ENCODE results near the gene MOGAT1. TPM values are rescaled to one million over a fixed set of nuclear protein-coding genes. Genes with fewer than 3 reads are reported as not detected.
A peak's percentile ranks its signal among the peaks of the same experiment; 100 is the strongest.

Gene MOGAT1
- polyA plus RNA-seq, 3 donors, result 0.11 TPM; not detected in 2

- H3K4me3 Mint-ChIP-seq, result peak overlapping the region in 1 of 2 donors; percentile 13
- H3K27me3 ChIP-seq (ENCODE audit: control insufficient read depth in 2 of 2, insufficient read depth in 2 of 2, low read length in 2 of 2), result no peaks in the 10 kb centered on the region
- no peaks in the 10 kb centered on the region for H3K79me2 ChIP-seq (ENCODE audit: insufficient read depth, low read length)
- peaks cover 0 to 3% (median 1%) of the 10 kb centered on the region in 3 donors for H3K27me3 Mint-ChIP-seq (ENCODE audit: low read depth in 3 of 3)
- WGBS (ENCODE audit: insufficient coverage), result 56% methylated on average over 3 of the region's 10 CpGs
- peaks cover 22 to 40% of the 10 kb centered on the region in 2 donors for H3K4me1 ChIP-seq (ENCODE audit: control insufficient read depth in 1 of 2, insufficient read depth in 2 of 2, low read length in 2 of 2)
- no peak for DNase-seq
- no peaks in the 10 kb centered on the region for H4K20me1 ChIP-seq (ENCODE audit: insufficient read depth, low read length)
- no peak overlapping the region for H3K27ac Mint-ChIP-seq
- no peak overlapping the region for H2AFZ ChIP-seq (ENCODE audit: insufficient read depth, low read depth, low read length, poor library complexity, severe bottlenecking)
- H3K36me3 Mint-ChIP-seq, result no peaks in the 10 kb centered on the region
- no peak overlapping the region for H3K9ac ChIP-seq (ENCODE audit: insufficient read depth, low read length, poor library complexity, severe bottlenecking)
- intact Hi-C loops (cut with micrococcal nuclease), result loop anchor here in 1 of 2 donors (10.0 kb wide), 1 partner anchor 61 kb away; no protein-coding TSS in a partner anchor
- no peaks in the 10 kb centered on the region for H3K9me3 ChIP-seq (replicated peaks in 1 of 2; ENCODE audit: control insufficient read depth in 1 of 2, insufficient read depth in 1 of 2, low read length in 2 of 2)
- no peak for TF ChIP-seq CTCF (IDR thresholded peaks at IDR 0.05)
- no peak overlapping the region for H3K4me3 ChIP-seq (replicated peaks in 1 of 3; ENCODE audit: low read depth in 2 of 3, low read length in 3 of 3)
- H3K9me3 Mint-ChIP-seq, result peaks cover 0 to 5% (median 4%) of the 10 kb centered on the region in 7 donors
- peaks cover 47% of the 10 kb centered on the region for H3K4me1 Mint-ChIP-seq
- no peak overlapping the region for H3K4me2 ChIP-seq (replicated peaks; ENCODE audit: extremely low read depth, low read length, poor library complexity, severe bottlenecking)
- H3K36me3 ChIP-seq (replicated peaks in 1 of 2; ENCODE audit: control insufficient read depth in 1 of 2, insufficient read depth in 2 of 2, low read length in 2 of 2), result no peaks in the 10 kb centered on the region
- H3K27ac ChIP-seq (ENCODE audit: low read depth in 1 of 2, low read length in 2 of 2), result no peak overlapping the region
Measured at GRCh38 chr2:222733846-222734702, 62.6 kb downstream of the MOGAT1 start.

DNA sequence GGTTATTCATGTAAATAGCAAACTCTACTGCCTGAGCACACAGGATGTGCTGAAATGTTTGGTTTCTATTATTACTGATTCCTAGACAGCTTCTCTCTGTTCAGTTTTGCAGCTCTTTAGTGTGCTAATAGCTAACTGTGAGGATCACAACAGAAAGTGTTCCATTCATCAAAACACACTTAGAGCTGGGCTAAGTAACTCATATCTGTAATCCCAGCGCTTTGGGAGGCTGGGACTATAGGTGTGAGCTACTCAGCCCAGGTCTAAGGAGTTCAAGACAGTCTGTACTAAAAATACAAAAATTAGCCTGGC, 63.2 kb downstream of the MOGAT1 start:
- intact Hi-C loops (cut with micrococcal nuclease), result loop anchor here in 1 of 2 donors (10.0 kb wide), 1 partner anchor 60 kb away; no protein-coding TSS in a partner anchor
- no peak overlapping the region for H3K4me2 ChIP-seq (replicated peaks; ENCODE audit: extremely low read depth, low read length, poor library complexity, severe bottlenecking)
- WGBS (ENCODE audit: insufficient coverage), result no CpG with 5 or more reads among the region's 1 CpG

More for the DNA sequence above, 63.2 kb downstream of the MOGAT1 start:
- H2AFZ ChIP-seq (ENCODE audit: insufficient read depth, low read depth, low read length, poor library complexity, severe bottlenecking), result no peak overlapping the region
- H3K27me3 ChIP-seq (ENCODE audit: control insufficient read depth in 2 of 2, insufficient read depth in 2 of 2, low read length in 2 of 2), result no peaks in the 10 kb centered on the region
- no peak overlapping the region for H3K4me3 ChIP-seq (replicated peaks in 1 of 3; ENCODE audit: low read depth in 2 of 3, low read length in 3 of 3)
- H3K79me2 ChIP-seq (ENCODE audit: insufficient read depth, low read length), result no peaks in the 10 kb centered on the region
- no peaks in the 10 kb centered on the region for H3K9me3 ChIP-seq (replicated peaks in 1 of 2; ENCODE audit: control insufficient read depth in 1 of 2, insufficient read depth in 1 of 2, low read length in 2 of 2)
- H3K27me3 Mint-ChIP-seq (ENCODE audit: low read depth in 3 of 3), result peaks cover 0 to 3% (median 1%) of the 10 kb centered on the region in 3 donors
- peaks cover 0 to 6% (median 4%) of the 10 kb centered on the region in 7 donors for H3K9me3 Mint-ChIP-seq
- peaks cover 51% of the 10 kb centered on the region for H3K4me1 Mint-ChIP-seq
- H3K27ac Mint-ChIP-seq, result no peak overlapping the region
- no peaks in the 10 kb centered on the region for H3K36me3 ChIP-seq (replicated peaks in 1 of 2; ENCODE audit: control insufficient read depth in 1 of 2, insufficient read depth in 2 of 2, low read length in 2 of 2)
- H3K9ac ChIP-seq (ENCODE audit: insufficient read depth, low read length, poor library complexity, severe bottlenecking), result no peak overlapping the region
- TF ChIP-seq CTCF (IDR thresholded peaks at IDR 0.05), result no peak
- H3K36me3 Mint-ChIP-seq, result no peaks in the 10 kb centered on the region
- no peak for DNase-seq
- no peak overlapping the region for H3K4me3 Mint-ChIP-seq
- H3K27ac ChIP-seq (ENCODE audit: low read depth in 1 of 2, low read length in 2 of 2), result no peak overlapping the region
- no peaks in the 10 kb centered on the region for H4K20me1 ChIP-seq (ENCODE audit: insufficient read depth, low read length)
- peaks cover 27 to 46% of the 10 kb centered on the region in 2 donors for H3K4me1 ChIP-seq (ENCODE audit: control insufficient read depth in 1 of 2, insufficient read depth in 2 of 2, low read length in 2 of 2)
